GM19452 (cell line): Measurements from ENCODE around the gene PITPNC1.
"Not testable (repeated sequence)": the region's sequence is repeated elsewhere in the genome, so short reads cannot be mapped to it uniquely, and the experiment has no call there.

ENCODE experiments used
- ATAC-seq: cut with Tn5 transposase; IDR thresholded peaks from one replicate; pipeline ENCODE4 v1.9.1; 2021; ENCODE audit not compliant: unreplicated experiment

PITPNC1 gene

GRCh38 chr17:67606896-67607604, 230.0 kb downstream of the PITPNC1 start:
- ATAC-seq: no peak

GRCh38 chr17:67610061-67610460, 233.0 kb downstream of the PITPNC1 start:
- no peak for ATAC-seq

DNA sequence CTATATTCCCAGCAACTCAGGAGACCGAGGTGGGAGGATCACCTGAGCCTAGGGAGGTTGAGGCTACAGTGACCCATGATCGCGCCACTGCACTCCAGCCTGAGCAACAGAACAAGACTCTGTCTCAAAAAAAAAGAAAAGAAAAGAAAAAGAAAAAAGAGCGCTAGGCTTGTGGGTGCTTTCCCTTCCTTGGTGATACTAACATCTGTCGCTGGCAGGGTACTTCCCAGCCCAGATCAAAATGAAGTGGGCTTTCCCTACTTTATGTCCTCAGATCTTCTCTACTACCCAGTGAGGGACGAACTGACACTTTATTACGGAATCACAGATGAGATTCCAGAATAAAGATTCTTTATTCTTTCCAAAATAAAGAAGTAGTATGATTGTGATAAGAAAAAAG, 236.9 kb downstream of the PITPNC1 start:
- no peak for ATAC-seq

DNA sequence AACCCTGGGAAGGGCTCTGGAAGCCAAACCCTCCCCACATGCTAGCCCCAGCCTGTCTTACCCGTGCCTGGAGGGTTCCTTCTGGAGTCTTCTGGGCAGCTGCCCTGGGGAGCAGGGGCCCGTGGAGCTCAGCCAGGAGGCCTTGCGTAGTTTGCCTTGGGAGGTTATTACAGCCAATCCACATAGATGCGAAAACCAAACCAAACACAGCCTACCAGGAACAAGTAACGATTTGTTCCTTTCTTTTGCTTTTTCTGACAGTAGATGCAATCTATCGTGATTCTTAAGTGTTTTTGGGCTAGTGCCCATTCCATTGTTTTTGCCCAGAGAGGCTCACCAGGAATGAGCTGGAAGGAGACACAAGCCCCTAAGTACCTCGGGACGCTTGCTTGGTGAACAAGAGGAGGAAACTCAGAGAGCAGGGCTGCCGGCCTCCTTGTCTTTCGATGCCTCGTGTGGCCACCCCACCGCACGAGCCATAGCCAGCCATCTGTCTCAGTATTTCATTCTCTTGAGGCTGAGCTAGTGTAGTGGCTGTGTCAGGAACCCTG, 238.0 kb downstream of the PITPNC1 start:
- ATAC-seq: no peak

GRCh38 chr17:67615736-67616135, 238.7 kb downstream of the PITPNC1 start:
- ATAC-seq: no peak

DNA sequence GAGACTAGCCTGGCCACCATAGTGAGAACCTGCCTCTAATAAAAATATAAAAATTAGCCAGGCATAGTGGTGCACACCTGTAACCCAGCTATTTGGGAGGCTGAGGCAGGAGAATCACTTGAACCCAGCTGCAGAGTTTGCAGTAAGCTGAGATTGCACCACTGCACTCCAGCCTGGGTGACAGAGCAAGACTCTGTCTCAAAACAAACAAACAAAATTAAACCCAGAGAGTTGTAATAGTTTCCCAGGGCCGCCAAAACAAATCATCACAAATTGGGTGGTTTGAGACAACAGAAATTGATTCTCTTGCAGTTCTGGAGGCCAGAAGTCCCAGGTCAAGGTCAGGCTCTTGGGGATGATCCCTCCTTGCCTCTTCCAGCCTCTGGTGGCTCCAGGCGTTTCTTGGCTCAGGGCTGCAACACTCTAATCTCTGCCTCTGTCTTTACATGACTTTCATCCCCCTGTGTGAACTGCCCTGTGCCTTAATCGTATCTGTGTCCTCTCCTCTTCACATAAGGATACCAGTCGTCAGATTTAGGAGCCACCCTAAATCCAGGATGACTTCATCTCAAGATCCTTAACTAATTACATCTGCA, 240.3 kb downstream of the PITPNC1 start:
- no peak for ATAC-seq

DNA sequence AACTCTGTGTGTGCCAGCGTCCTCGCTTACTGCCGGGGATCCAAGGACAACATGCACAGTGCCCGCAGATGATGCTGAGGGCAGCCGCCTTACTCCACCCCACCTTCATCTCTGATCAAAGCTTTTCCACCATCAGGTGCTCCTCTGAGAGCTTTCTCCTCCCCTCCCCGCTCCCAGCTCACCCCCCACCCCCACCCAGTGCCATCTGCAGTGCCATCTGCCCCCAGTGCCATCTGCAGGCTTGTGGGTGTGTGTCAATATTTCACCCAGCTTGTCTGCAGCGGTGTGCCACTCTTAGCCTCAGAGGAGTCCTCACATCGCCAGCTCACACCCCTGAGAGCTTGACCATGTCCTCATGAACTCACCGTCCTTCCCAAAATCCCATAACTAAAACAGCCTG, 242.5 kb downstream of the PITPNC1 start:
- no peak for ATAC-seq

DNA sequence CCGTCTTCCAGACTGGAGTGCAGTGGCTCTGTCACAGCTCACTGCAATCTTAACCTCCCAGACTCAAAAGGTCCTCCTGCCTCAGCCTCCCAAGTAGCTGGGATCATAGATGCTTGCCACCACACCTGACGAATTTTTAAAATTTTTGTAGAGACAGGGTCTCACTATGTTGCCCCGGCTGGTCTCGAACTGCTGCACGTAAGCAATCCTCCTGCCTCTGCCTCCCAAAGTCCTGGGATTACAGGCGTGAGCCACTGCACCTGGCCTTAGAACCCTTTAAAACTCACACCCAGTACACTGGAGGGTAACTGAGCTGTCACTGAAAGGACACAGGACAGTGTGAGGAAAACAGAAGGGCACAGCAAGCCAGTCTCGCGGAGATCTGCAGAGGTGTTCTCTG, 243.0 kb downstream of the PITPNC1 start:
- no peak for ATAC-seq

GRCh38 chr17:67620636-67621035, 243.6 kb downstream of the PITPNC1 start:
- no peak for ATAC-seq

DNA sequence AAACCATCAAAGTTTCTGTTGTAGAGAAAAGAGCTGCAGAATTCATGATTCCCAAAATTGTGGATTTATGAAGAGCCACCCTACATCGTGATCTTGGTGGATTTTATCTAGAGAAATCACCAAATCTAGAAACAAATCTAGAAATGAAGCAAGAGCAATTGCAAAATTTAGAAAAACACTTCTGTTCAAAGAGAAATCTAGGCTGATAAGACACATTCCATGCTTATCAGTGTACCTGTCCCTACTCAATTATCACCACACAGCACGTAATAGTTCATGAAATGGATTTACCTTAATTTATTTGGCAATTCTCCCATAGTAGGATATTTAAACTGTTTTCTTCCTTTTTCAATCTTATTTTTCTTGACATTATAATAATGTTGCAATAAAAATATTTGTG, 246.7 kb downstream of the PITPNC1 start:
- no peak for ATAC-seq

DNA sequence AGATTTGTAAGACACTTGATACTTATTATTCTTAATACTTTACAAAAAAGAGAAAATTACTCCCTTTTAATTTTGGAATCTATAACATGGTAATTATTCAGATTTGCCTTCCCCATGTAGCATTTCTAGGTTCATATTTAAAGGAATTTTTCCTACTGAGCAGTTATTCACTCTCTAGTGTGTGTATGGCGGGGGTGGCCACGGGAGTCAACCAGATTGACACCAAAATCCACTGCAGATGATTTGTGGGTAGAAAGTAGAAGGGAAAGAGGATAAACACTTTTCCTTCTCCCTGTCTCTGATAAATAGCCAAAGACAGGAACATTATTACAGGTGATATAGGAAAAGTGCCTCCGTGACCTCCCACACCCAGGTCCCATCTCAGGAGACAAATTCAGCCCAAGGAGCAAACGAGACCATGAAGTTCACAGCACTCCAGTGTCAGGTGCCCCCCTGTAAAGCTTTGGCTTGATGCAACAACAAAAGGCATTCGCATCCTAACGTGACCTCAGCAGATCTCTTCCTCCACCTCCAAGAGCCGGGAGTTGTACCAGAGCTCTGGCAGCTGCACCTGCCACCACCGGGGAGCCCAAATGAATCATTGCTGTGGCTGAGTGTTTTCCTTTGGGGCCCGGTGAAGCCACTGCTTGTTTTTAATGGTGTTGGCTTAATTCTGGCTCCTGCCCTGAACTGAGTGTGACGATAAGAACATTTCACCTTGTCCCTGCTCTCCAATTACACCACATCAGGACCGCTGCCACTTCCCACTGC, 248.0 kb downstream of the PITPNC1 start:
- ATAC-seq: no peak

- no peak for ATAC-seq
Observed at GRCh38 chr17:67625971-67626370, 248.9 kb downstream of the PITPNC1 start.

DNA sequence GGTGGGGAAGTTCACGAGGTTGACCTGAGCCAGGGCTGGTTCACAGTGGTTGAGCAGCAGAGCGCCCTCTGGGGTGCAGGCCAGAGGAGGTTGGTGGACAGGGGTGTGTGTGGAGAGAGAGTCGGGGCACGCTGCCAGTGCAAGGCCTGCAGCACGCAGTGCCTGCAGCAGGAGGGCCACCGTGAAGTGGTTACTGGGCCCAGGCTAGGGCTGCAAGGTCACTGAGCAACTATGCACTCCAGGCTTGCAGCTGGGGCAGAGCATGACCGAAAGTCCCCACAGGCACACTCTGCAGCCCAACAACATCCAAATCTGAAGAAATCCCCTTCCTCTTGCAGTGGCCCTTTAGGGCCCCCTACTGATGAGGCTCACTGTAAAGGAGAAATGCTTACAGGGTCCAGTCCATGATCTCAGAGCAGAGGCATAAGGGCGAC, 251.5 kb downstream of the PITPNC1 start:
- no peak for ATAC-seq

DNA sequence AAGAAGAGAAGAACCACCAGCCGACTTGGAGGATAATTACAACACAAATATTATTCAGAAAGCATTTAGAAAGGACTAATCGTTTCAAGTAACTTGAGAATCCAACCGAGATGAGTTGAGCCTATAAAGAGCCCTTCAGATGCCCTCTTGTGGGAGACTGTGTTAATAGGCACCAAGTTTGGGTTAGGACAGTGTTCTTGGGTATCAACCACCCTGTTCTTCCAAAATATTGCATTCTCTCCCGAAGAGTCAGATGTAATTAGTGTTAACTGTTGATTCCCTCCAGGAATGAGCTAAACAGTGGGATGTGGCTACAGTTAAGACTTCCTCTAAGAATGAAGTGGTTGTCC, 252.9 kb downstream of the PITPNC1 start:
- no peak for ATAC-seq

- not testable (repeated sequence) for ATAC-seq
Observed at GRCh38 chr17:67630836-67631235, 253.8 kb downstream of the PITPNC1 start.

GRCh38 chr17:67632141-67632540, 255.1 kb downstream of the PITPNC1 start:
- no peak for ATAC-seq

DNA sequence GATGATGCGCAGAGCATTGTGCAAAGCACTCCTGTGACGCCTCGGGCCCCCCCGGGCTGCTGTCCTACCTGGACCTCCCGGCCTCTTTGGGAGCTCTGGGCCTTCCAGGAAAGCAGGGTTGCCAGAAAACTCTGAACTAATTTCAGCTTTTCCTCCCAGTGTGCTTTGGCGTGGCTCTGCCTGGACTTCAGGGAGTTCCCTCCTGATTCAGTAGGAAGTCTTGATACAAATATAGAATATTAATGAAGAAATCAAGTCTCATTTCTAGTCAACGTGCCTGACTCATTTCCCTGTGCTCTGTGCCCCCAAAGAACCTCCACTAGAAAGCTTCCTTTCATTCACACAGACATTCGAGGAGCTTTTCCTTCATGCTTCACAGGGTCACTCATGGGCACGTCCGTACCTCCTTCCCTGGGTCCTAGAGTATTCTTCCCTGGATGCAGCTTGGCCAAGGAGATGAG, 256.7 kb downstream of the PITPNC1 start:
- no peak for ATAC-seq

DNA sequence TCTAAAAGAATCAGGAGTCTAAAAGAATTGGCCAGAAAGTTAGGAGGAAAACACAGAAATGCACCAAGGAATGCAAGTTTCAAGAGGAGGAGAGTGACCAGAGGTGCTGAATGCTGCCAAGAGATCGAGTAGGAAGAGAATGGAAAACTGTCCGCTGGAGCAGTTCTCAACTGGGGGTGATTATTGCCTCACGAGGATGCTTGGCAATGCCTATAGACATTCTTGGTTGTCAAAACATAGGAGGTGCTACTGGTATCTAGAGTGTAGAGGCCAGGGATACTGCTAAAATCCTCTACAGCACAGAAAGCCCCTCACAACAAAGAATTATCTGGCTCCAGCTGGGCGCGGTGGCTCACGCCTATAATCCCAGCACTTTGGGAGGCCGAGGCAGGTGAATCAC, 258.6 kb downstream of the PITPNC1 start:
- ATAC-seq: no peak

- no peak for ATAC-seq
Observed at GRCh38 chr17:67636312-67636711, 259.2 kb downstream of the PITPNC1 start.

DNA sequence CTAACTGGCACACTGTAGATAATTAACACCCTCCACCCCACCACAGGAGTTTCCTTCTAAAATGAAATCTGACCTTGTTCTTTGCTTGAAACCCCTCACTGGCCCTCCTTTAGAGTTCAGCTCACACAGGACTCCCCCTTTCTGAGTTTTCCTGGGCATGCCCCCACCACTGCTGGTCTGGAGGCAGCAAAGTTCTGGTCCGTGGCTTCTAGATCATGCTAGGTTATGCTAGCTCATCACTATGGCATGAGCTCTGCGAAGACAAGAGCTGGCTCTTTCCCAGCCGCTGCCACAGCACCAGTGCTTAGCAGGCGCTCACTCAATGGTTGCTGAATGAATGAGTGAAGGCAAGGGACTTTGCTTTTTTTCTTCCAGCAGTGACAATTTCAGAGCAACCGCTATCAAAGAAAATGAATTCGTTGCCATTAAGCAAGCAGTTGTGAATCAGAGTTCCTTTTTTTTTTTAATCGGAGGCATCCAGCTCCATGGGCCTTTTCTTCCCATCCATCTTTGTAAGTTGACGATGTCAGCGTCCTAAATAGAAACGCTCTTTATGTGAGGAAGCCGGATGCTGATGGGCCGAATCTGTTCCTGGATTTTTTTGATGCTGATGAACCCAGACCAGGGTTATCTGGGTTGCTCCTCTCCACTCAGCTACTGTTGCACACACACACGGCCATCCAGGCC, 259.9 kb downstream of the PITPNC1 start:
- no peak for ATAC-seq
